Measurements from ENCODE around the gene ID3.

The ID3 gene

GRCh38 chr1:23559985-23560741 lies 862 bp upstream of the ID3 start:
- TF ChIP-seq CTCF (IDR thresholded peaks at IDR 0.05; ENCODE audit: low read depth, low read length), result no peak
- Histone ChIP-seq H3K36me3 (peaks cover 23% of the 10 kb centered on the region), H3K4me1 (peaks cover 29% of the 10 kb centered on the region), H3K9me3 (no peaks in the 10 kb centered on the region), H3K27me3 (no peaks in the 10 kb centered on the region), H3K4me3 (ENCODE audit: low read depth, low read length) (peak overlapping the region; percentile 95)
- peak; percentile 41 for DNase-seq

- H3K4me3 ChIP-seq (ENCODE audit: low read depth, low read length), result peak overlapping the region; percentile 95
- peaks cover 35% of the 10 kb centered on the region for H3K4me1 ChIP-seq
- no peaks in the 10 kb centered on the region for H3K9me3 ChIP-seq
- no peak for TF ChIP-seq CTCF (IDR thresholded peaks at IDR 0.05; ENCODE audit: low read depth, low read length)
- no peak for DNase-seq
- no peaks in the 10 kb centered on the region for H3K27me3 ChIP-seq
- H3K36me3 ChIP-seq, result peaks cover 23% of the 10 kb centered on the region
Measured at GRCh38 chr1:23558872-23559135, 497 bp downstream of the ID3 start.

- Histone ChIP-seq H3K27me3 (no peaks in the 10 kb centered on the region), H3K4me1 (peaks cover 37% of the 10 kb centered on the region), H3K4me3 (ENCODE audit: low read depth, low read length) (peak overlapping the region; percentile 95), H3K36me3 (peaks cover 23% of the 10 kb centered on the region), H3K9me3 (no peaks in the 10 kb centered on the region)
- no peak for TF ChIP-seq CTCF (IDR thresholded peaks at IDR 0.05; ENCODE audit: low read depth, low read length)
- peak; percentile 76 for DNase-seq
Measured at GRCh38 chr1:23558140-23558871, 995 bp downstream of the ID3 start.

GRCh38 chr1:23557471-23558124 lies 1.7 kb downstream of the ID3 start:
- Histone ChIP-seq H3K9me3 (no peaks in the 10 kb centered on the region), H3K36me3 (peaks cover 23% of the 10 kb centered on the region), H3K4me1 (peaks cover 38% of the 10 kb centered on the region), H3K4me3 (ENCODE audit: low read depth, low read length) (peak overlapping the region; percentile 95), H3K27me3 (no peaks in the 10 kb centered on the region)
- DNase-seq, result no peak
- no peak for TF ChIP-seq CTCF (IDR thresholded peaks at IDR 0.05; ENCODE audit: low read depth, low read length)

- peaks cover 23% of the 10 kb centered on the region for H3K36me3 ChIP-seq
- H3K4me3 ChIP-seq (ENCODE audit: low read depth, low read length), result peak overlapping the region; percentile 95
- H3K27me3 ChIP-seq, result no peaks in the 10 kb centered on the region
- no peak for TF ChIP-seq CTCF (IDR thresholded peaks at IDR 0.05; ENCODE audit: low read depth, low read length)
- no peaks in the 10 kb centered on the region for H3K9me3 ChIP-seq
- peak; percentile 24 for DNase-seq
- H3K4me1 ChIP-seq, result peaks cover 40% of the 10 kb centered on the region
Measured at GRCh38 chr1:23556635-23557470, 2.4 kb downstream of the ID3 start.
